COLO829 (cell line): ENCODE results near the gene AGO3.
A peak's percentile ranks its signal among the peaks of the same experiment; 100 is the strongest.

Experiments used
- DNase-seq: peaks from one replicate; pipeline ENCODE4 v3.0.0; 2012; ENCODE audit warnings: low spot score

Gene AGO3

DNA sequence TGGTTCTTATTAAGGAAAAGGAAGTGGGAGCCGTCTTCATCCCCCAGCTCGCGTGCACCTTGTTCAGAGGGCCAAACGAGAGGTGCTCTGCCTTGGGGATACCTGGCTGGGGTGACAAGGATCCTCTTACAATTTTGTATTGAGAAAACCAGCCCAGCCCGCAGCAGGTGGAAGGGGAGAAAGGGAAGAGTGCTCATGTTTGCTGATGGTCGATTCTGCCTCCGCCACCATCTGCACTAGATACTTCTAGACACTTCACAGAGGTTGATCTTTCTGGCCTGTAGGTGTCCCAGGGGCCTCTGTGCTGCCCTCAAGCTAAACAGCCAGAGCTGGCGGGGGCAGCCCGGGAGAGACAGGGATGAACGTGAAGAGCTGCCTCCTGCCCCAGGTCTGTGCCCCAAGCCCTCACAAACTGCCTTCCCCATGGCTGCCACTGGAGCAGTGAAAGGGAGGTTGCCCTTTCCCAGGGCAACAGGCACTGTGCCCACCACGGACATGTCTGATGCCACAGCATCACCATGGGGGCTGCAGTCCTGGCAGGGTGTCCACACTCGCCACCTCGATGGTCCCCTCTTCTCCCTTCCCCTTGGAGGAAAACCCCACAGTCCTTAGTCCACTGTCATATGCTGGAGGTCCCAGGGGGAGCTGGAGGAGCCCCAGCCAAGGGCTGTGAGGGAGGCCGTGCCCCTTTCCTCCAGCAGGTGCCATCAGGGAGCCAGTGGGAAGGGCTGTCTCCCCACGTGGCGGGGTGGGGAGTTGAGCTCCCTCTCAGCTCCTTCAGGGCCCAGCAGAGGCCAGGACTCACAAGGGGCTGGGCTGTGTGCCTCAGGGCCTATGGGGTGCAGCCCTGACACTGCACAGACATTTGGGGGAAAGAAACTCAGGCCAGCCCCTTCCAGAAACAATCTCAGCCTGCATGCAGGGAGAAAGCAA, 165.9 kb downstream of the AGO3 start:
- no peak for DNase-seq

DNA sequence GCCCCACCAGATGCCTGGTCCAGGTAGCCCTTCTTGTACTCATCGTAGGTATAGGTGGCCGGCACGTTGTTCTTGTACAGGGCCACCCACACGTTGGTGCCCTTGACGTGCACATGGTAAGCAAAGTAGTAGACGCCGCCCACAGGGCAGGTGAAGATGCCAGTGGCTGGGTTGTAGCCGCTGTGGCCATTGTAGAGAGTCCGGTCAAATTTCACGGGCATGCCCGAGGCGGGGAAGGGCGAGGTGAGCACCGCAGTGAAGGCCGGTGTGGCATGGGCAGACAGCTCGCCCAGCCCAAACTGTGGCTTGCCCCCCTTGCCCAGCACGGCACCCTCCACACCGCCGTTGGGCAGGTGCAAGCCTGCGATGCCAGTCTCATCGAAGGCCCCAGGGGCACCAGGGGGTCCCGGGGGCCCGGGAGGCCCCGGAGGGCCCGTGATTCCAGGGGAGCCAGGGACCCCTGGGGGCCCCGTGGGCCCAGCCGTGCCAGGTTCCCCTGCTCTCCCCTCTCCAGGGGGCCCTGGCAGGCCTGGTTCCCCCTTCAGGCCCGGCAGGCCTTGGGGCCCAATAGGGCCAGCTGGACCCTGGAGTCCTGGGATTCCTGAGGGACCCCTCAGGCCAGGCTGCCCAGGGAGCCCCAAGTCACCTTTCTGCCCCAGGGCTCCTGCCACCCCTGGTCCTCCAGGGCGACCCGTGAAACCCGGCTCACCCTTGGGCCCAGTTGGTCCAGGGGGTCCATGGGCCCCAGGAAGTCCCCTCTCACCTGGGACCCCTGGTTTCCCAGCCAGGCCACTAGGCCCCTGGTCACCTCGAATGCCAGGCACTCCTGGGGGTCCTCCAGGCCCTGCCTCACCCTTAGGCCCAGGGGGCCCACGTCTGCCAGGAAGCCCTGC, 167.0 kb downstream of the AGO3 start:
- no peak for DNase-seq

DNA sequence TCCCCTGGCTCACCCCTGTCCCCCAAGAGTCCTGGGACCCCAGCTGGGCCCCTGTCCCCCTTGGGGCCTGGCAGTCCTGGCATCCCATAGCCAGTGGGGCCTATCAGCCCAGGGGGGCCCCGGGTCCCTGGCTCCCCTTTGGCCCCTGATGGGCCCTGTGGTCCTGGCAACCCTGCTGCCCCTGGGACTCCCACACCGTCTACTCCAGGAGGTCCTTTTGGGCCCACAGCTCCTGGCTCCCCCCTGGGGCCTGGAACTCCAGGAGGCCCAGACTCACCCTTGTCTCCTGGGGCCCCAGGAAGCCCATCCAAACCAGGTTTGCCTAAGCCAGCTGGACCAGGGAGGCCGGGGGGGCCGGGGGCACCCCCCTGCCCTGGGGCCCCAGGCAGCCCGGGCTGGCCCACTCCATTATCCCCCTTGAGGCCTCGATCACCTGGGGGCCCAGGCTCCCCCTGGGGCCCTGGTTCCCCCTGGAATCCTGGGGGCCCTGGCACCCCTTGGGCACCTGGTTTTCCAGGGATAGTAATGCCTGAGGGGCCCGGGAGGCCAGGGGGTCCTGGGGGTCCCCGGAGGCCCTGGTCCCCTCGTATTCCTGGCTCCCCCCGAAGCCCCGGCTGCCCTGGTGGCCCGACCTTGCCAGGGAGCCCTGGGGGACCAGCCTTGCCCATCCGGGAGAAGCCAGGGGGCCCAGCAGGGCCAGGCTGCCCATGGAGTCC, 167.9 kb downstream of the AGO3 start:
- DNase-seq, result no peak

DNA sequence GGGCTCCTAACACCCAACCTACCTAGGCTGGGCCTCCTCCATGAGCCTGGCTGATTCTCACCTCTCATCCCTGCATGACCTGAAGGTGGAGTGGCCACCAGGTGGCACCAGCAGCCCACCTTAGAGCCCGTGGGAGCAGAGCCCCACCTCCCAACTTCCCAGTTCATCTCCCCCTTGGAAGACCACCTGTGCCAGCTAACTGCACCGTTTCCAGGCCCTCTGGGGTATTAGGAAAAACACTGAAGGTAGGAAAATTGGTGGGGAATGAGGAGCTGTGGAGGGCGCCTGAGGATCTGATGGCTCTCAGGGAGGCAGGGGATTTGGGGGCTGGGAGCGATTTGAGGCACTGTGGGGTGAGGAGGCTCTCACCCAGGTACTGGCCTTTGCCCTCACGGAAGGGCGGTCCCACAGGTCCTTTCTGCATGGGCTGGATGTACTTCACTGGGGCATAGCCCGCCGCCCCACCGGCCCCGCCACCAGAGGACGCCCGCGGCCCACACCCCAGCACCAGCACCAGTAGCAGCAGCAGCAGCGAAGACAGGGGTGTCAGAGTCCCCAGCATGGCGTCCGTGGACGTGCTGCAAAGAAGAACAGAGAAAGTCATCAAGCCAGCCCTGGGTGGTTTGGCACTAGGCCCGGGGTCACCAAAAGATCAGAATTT, 168.9 kb downstream of the AGO3 start:
- DNase-seq, result peak; percentile 63

DNA sequence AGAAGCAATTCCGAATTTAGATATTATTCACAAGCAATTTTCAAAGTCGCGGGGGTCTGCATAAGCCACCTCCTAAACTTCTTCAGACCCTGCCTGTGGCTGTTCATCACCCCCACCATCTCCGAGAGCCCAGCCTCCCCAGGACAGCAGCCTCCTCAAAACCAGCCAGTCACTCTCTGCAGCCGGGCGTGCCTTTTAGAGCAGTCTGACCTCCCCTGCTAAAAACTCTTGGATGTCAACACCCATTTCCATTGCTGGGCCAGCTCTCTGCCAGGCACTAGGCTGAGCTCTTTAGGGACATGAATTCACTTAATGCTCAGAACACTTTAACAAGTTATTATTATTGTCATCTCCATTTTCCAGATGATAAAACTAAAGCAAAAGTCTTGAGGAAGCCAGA, 169.5 kb downstream of the AGO3 start:
- DNase-seq, result no peak

DNA sequence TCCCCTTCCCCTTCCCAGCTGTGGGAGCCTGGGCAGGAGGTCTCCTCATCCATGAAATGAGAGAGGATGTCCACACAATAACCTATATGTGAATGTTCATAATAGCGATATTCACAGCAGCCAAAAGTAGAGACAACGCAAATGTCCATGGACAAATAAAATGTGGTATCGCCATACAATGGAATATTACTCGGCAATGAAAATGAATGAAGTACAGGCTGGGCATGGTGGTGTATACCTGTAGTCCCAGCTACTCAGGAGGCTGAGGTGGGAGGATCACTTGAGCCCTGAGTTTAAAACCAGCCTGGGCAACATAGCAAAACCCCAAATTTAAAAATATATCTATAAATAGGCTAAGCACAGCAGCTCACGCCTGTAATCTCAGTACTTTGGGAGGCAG, 170.6 kb downstream of the AGO3 start:
- no peak for DNase-seq

DNA sequence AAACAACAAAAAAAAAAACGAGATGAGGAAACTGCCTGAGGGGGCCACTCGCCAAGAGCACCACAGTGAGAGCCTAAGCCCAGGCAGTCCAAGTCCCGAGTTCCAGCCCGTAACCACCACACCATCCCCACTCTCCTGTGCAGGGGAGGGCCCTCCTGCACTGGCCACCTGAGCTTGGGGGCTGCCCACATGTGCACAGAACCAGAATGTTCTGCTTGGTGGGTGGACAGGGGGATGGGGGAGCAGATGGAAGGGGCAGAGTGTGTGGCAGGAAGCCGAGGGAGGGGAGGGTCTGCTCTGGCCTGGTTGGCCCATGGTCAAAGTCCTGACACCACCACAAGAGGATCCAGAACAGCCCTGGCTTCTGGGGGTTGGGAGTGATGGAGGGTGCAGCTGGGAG, 175.4 kb downstream of the AGO3 start:
- no peak for DNase-seq

DNA sequence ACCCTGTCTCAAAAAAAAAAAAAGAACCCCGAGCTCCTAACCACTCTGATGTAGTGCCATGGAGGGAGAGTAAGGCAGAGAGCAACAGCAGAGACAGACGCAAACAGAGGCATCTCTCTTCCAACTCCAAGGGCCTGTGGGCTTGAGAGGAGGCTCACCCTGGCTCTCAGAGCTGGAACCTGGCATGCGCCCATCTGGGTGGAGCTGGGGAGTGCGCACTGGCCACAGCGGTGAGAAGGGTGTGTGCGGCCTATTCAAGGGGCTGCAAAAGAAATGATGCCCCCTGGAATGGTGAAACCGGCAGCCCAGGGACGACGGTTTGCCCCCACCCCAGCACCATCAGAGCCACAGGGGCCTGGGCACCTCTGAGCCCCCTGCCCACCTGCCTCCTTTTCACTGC, 176.5 kb downstream of the AGO3 start:
- DNase-seq, result no peak

DNA sequence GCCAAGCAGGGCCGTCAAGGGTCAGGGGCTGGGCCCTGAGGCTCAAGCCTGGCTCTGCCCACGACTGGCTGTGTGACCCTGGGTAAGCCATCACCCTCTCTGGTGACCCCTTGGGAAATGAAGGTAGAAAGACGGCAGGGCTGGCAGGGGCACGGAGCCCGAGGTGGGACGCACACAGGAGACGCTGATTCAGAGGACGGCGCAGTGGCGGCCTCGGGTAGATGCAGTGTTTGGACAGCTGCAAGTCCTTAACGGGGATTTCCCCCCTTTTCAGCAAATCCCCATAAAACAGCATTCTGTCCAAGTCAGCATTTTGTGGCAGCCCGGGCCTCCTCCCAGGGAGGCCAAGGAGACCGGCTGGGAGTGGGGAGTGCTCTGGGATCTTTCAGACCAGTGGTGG, 177.4 kb downstream of the AGO3 start:
- DNase-seq, result no peak

DNA sequence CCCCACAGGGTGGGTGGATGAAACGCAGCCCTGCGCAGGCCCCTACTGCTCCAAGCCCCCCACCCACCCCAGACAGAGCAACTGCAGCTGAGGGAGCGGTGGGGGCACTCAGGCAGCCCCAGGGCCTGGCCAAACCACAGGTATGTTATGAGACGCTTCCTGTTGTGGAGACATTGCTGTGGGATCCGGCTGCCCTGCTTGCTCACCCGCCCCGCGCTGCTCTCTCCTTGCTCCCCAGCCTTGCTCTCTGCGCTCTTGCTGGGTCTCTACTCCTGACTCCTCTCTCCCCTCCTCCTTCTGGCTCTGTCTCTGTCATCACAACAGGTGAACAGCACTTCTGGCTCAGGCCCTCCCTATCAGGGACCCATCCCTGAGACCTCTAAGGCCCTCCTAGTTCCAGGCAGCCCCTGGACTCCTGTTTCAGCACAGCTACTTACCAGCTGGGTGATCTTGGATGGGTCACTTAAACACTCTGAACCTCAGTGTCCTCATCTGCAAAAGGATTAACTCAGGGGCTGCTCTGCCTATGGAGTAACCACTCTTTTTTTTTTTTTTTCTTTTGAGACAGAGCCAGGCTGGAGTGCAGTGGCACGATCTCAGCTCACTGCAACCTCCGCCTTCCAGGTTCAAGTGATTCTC, 178.3 kb downstream of the AGO3 start:
- DNase-seq, result no peak

DNA sequence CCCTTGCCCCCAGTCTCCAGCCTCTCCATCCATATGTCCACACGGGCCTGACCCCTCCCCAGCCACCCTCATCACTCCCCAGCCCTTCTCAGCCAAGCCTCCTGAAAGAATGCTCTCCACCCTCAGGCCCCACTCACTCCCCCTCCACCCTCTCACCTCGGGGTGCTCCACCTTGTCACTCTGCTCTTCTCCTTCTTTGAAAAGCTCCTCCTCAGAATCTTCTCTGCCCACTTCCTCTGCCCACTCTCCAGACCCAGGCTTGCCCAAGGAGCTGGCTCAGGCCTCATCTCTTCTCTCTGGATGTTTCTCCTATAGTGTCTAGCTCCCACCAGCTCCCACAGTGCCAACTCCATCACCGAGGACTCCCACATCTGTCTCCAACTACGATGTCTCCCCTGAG, 180.2 kb downstream of the AGO3 start:
- no peak for DNase-seq

DNA sequence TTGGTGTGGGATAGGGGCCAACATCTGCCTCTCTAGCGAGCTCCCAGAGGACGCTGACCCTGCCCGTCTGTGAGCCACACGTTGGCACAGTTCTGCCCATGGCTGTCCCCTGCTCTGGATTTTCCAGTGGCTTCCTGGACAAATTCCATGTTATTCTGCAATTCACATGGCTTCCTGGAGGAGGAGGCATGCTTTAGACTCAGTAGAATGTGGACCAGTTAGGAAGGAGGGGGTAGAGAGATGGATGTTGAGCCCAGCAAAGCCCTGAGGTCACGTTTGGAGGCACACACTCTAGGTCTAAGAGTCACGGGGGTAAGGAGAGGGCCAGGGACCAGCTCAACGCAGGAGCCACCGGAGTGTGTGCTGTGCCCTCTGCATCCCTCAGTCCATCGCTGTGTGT, 181.9 kb downstream of the AGO3 start:
- DNase-seq, result no peak

DNA sequence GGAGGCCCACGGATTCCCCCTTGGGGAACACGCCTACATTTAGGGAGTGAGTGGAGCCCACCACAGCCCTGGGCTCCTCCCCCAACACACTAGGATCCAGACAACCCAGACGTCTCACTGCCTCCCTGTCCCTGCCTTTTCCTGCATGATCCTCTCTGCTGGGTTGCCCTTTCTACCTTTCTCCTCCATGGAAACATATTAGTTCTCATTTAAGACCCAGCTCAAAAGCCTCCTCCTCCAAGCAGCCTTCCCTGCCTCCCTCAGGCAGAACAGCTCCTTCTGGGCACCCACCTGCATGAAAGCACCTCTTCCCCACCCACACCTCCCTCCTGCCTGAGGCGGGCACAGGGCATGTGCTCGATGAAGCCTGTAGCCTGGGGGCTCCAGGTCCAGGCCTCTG, 183.5 kb downstream of the AGO3 start:
- DNase-seq, result no peak

DNA sequence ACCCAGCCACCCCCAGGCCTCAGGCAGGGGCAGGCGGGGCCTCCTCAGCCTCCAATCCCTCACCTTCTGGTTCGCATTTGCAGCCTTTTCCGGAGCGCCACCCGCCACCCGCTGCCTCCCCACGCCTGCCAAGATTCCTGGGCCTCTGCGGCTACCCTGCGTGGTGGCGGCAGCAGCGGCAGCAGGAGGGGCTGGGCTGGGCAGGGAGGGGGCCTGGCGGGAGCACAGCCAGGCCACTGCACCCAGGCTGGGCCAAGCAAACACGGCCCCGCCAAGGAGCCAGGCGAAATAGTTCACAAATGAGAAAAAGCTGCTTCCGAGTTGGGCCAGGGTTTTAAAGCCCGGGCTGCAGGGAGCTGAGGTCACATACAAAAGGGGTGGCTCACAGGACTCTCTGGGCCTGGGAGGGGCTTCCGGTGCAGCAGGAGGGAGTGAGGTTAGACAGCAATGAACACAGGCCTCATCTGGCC, 184.3 kb downstream of the AGO3 start:
- no peak for DNase-seq

DNA sequence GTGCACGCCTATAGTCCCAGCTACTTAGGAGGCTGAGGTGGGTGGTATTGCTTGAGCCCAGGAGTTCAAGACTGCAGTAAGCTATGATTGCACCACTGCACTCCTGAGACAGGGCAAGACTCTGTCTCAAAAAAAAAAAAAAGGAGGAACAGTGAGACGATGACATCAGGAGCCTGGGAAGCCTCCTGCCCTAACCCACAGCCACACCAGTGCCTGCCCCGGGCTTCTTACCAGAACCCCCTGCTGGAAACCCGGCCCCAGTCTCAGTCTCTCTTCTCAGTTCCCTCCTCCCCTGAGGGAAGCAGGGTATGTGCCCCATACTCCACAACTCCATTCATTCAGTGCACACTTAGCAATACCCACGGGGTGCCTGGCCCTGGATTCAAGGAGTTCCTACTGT, 185.0 kb downstream of the AGO3 start:
- DNase-seq, result no peak

DNA sequence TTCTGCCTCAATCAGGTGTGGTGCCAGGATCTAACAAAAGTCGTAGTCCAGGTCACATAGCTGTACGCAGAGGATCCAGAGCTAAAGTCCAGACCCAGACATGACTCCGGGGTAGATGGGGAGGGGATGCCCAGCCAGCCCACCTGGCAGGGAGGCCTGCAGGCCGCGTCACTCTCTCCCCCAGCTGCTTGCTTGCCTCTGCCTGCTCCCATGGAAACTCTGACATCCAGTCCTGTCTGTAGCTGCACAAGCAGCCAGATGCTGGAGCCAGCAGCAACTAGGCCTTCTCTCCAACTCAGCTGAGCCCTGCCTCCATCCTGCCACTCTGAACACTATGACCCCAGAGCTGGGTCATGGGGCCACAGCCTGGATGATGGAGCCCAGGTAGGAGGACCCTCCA, 186.0 kb downstream of the AGO3 start:
- DNase-seq, result no peak

DNA sequence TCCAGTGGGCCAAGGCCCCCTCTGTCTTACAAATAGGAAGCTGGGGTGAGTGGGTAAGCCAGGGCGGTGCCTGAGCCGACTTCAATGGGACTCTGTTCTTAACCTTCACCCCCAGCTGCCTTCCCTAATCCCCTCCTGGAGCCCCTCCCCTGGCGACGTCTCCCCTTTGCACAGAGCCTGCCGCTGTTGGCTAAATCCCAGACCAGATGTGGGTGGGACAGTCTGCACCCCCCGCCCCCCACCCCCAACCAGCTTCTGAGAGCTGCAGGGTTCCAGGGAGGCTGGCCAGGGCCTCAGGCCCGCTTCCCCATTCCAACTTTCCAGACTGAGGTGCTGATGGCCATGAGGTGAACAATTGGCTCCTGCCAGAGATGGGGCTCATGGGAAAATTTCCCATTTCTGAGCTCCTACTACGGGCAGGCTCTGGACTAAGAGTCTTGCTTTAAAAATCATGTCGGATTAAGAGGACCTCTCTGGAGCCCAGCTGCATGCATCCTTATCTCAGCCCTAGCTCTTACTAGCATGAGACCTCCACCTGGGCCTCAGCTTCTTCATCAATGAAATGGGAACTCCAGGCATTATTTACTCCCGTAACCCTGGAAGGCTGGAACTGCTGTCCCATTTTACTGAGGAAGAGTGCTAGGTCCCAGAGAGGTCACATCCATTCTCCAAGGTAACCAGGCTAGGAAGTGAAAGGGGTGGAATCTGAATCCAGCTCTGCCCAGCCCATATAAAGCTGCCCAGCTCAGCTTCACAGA, 187.7 kb downstream of the AGO3 start:
- no peak for DNase-seq

DNA sequence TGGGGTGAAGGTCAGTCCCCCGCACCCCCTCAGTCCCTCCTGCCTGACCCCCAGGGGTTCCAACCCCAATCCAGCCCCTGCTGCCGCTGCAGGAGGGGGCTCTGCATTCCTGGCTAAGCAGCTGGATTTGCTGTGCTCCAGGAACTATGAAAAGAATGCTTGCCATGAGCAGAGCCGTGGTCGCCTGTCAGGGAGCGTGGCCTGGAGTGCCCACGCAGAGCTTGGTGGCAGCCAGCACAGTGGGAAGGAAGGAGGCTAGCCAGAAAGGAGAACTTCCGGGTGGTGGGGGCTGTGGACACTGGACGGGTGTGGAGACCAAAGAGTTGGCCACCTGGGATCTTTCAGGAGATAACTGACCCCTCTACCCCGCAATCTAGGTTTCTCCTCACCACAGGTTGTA, 188.6 kb downstream of the AGO3 start:
- no peak for DNase-seq
